Keratinocyte (primary cell): ENCODE measurements around the gene PRR15. TPM values are rescaled to one million over a fixed set of nuclear protein-coding genes. Genes with fewer than 3 reads are reported as not detected.

Source experiments
- DNase-seq: peaks from one replicate; pipeline ENCODE4 v3.0.0-alpha.2; 2011; ENCODE audit warnings: low read depth, missing footprints, low spot score
- FAIRE-seq: peaks from 2 replicates; lab custom pipeline; 2011; peaks lifted over from hg19 to GRCh38; lab: Jason Lieb, UNC
- H2AFZ ChIP-seq: 2 replicates; pipeline ENCODE4 v1.6.0; 2012; ENCODE audit warnings: low read length, control low read depth, inconsistent platforms; ENCODE audit not compliant: control insufficient read depth
- H3K27ac ChIP-seq: 2 replicates; pipeline ENCODE4 v1.5.1; 2011; ENCODE audit warnings: low read length; ENCODE audit not compliant: control insufficient read depth, insufficient read depth
- H3K27me3 ChIP-seq: 3 replicates; pipeline ENCODE4 v1.6.0; 2011; ENCODE audit warnings: low read length; ENCODE audit not compliant: control insufficient read depth, insufficient read depth; ENCODE audit errors: extremely low read depth
- H3K36me3 ChIP-seq, 2 experiments: 2 replicates in 1 of 2; 3 replicates in 1 of 2; pipeline ENCODE4 v1.5.1; 2011; ENCODE audit warnings: low read length in 2 of 2, mild to moderate bottlenecking in 1 of 2; ENCODE audit not compliant: control insufficient read depth in 2 of 2, insufficient read depth in 2 of 2; ENCODE audit errors: extremely low read depth in 1 of 2
- H3K4me1 ChIP-seq: 3 replicates; pipeline ENCODE4 v1.5.1; 2011; ENCODE audit warnings: low read length; ENCODE audit not compliant: control insufficient read depth, insufficient read depth; ENCODE audit errors: extremely low read depth
- H3K4me2 ChIP-seq: 3 replicates; pipeline ENCODE4 v1.6.0; 2011; ENCODE audit warnings: low read depth, low read length; ENCODE audit not compliant: control insufficient read depth, insufficient read depth; ENCODE audit errors: extremely low read depth
- H3K4me3 ChIP-seq, 3 experiments: fragments of 200-600 bp in 1 of 3; sonication (generic) in 1 of 3; 2 replicates in 2 of 3; 3 replicates in 1 of 3; pipeline ENCODE4 v1.5.1; 2011 to 2016; ENCODE audit warnings: low read length in 3 of 3, mild to moderate bottlenecking in 3 of 3, control low read depth in 2 of 3, inconsistent platforms in 1 of 3, low read depth in 1 of 3, mixed read lengths in 1 of 3, mixed run types in 1 of 3, moderate library complexity in 1 of 3; ENCODE audit not compliant: control insufficient read depth in 2 of 3, insufficient read depth in 2 of 3; ENCODE audit errors: extremely low read depth in 1 of 3
- H3K79me2 ChIP-seq: 2 replicates; pipeline ENCODE4 v1.6.0; 2012; ENCODE audit warnings: low read length; ENCODE audit not compliant: control insufficient read depth, insufficient read depth
- H3K9ac ChIP-seq: 3 replicates; pipeline ENCODE4 v1.6.0; 2011; ENCODE audit warnings: low read length; ENCODE audit not compliant: control insufficient read depth, insufficient read depth; ENCODE audit errors: extremely low read depth
- H3K9me1 ChIP-seq: 3 replicates; pipeline ENCODE4 v1.6.0; 2011; ENCODE audit warnings: low read length; ENCODE audit not compliant: control insufficient read depth, insufficient read depth; ENCODE audit errors: extremely low read depth
- H3K9me3 ChIP-seq: 2 replicates; pipeline ENCODE4 v1.5.1; 2012; ENCODE audit warnings: low read depth, low read length; ENCODE audit not compliant: control insufficient read depth
- H4K20me1 ChIP-seq: 3 replicates; pipeline ENCODE4 v1.6.0; 2011; ENCODE audit warnings: low read length; ENCODE audit not compliant: control insufficient read depth, insufficient read depth; ENCODE audit errors: extremely low read depth
- CTCF ChIP-seq, 3 experiments: IDR thresholded peaks in 1 of 3; conservative IDR thresholded peaks in 1 of 3; optimal IDR thresholded peaks in 1 of 3; 2 replicates in 2 of 3; 3 replicates in 1 of 3; pipeline versions ENCODE3 to v1.5.1; 2011; ENCODE audit warnings: low read length in 3 of 3, mild to moderate bottlenecking in 3 of 3, moderate library complexity in 2 of 3, control low read depth in 1 of 3, inconsistent platforms in 1 of 3; ENCODE audit not compliant: insufficient read depth in 2 of 3; ENCODE audit errors: extremely low read depth in 1 of 3
- EZH2 ChIP-seq: IDR thresholded peaks from one replicate; pipeline ENCODE4 v1.6.1; 2012; ENCODE audit warnings: inconsistent platforms, mild to moderate bottlenecking, low read length, moderate library complexity
- dilution Hi-C: fragments of 300-500 bp; cut with MboI; formaldehyde crosslinking; loops from one replicate; pipeline ENCODE4 v1.7.0; 2020; ENCODE audit warnings: low sequenced_read_pairs; ENCODE audit not compliant: extremely low pct_ligation_motif_present
- polyA plus RNA-seq, 5 experiments: library from polyadenylated mRNA; depleted of rRNA in 3 of 5; stranded (reverse) in 3 of 5; stranded (forward) in 1 of 5; unstranded in 1 of 5; fragments of >200 nt; gene quantifications; 1 replicate in 1 of 5; 2 replicates in 3 of 5; 3 replicates in 1 of 5; pipeline versions ENCODE4 v1.2.1 to v1.2.3, GENCODE V29; 2011 to 2012; ENCODE audit warnings: missing spikeins in 2 of 5, low read depth in 1 of 5, low replicate concordance in 1 of 5

Gene PRR15
- polyA plus RNA-seq, 1 donor (not counting 4 experiments of a cell fraction or from before 2014, with no cell fraction given): 1.8 TPM

- FAIRE-seq: peak; percentile 69
- no peak overlapping the region for H3K4me2 ChIP-seq
These were observed 5.7 kb upstream of the PRR15 start for GRCh38 chr7:29557954-29558353.

GRCh38 chr7:29561271-29561670 lies 2.4 kb upstream of the PRR15 start:
- no peaks in the 10 kb centered on the region for H3K9me1 ChIP-seq
- H3K9me3 ChIP-seq: no peaks in the 10 kb centered on the region
- H3K27ac ChIP-seq: no peak overlapping the region
- no peaks in the 10 kb centered on the region for H4K20me1 ChIP-seq
- H3K4me3 ChIP-seq: no peak overlapping the region
- H3K27me3 ChIP-seq: no peaks in the 10 kb centered on the region
- H3K9ac ChIP-seq: no peak overlapping the region
- H3K36me3 ChIP-seq: no peaks in the 10 kb centered on the region
- no peak overlapping the region for H3K4me2 ChIP-seq
- no peak for FAIRE-seq
- dilution Hi-C loops: no loop called here
- no peaks in the 10 kb centered on the region for H3K79me2 ChIP-seq
- no peak for TF ChIP-seq EZH2
- no peak for TF ChIP-seq CTCF (optimal IDR thresholded peaks at IDR 0.05 in 1 of 3, IDR thresholded peaks at IDR 0.05 in 1 of 3, conservative IDR thresholded peaks at IDR 0.05 in 1 of 3; ENCODE audit: extremely low read depth in 1 of 3, insufficient read depth in 2 of 3, low read length in 3 of 3)
- H2AFZ ChIP-seq: no peak overlapping the region
- H3K4me1 ChIP-seq: peaks cover 12% of the 10 kb centered on the region
- DNase-seq: no peak

More at GRCh38 chr7:29557954-29558353, 5.7 kb upstream of the PRR15 start:
- TF ChIP-seq CTCF (optimal IDR thresholded peaks at IDR 0.05 in 1 of 3, IDR thresholded peaks at IDR 0.05 in 1 of 3, conservative IDR thresholded peaks at IDR 0.05 in 1 of 3; ENCODE audit: extremely low read depth in 1 of 3, insufficient read depth in 2 of 3, low read length in 3 of 3): no peak
- no peak for TF ChIP-seq EZH2
- dilution Hi-C loops: no loop called here
- no peak overlapping the region for H3K27ac ChIP-seq
- H3K27me3 ChIP-seq: no peaks in the 10 kb centered on the region
- H2AFZ ChIP-seq: no peak overlapping the region
- no peaks in the 10 kb centered on the region for H3K9me3 ChIP-seq
- no peaks in the 10 kb centered on the region for H3K9me1 ChIP-seq
- no peak overlapping the region for H3K4me3 ChIP-seq
- DNase-seq: no peak
- H3K36me3 ChIP-seq: no peaks in the 10 kb centered on the region
- H3K9ac ChIP-seq: no peak overlapping the region
- H4K20me1 ChIP-seq: no peaks in the 10 kb centered on the region
- H3K79me2 ChIP-seq: no peaks in the 10 kb centered on the region
- H3K4me1 ChIP-seq: peaks cover 3% of the 10 kb centered on the region
